Ureter (tissue), 1 donor: ENCODE data around the gene YEATS4. TPM values are rescaled to one million over a fixed set of nuclear protein-coding genes. Genes with fewer than 3 reads are reported as not detected.

Source experiments
- DNase-seq: peaks from one replicate; pipeline ENCODE4 v3.0.0-alpha.2; 2020; ENCODE audit warnings: low spot score
- total RNA-seq: library from RNA; stranded (reverse); gene quantifications from one replicate; pipeline ENCODE4 v1.2.4, GENCODE V29; 2023
- donor health status: DM: yes; HTN: yes; CAD: no.

Gene YEATS4
- total RNA-seq, 1 donor from 2014 or later, result 12.5 TPM

DNA sequence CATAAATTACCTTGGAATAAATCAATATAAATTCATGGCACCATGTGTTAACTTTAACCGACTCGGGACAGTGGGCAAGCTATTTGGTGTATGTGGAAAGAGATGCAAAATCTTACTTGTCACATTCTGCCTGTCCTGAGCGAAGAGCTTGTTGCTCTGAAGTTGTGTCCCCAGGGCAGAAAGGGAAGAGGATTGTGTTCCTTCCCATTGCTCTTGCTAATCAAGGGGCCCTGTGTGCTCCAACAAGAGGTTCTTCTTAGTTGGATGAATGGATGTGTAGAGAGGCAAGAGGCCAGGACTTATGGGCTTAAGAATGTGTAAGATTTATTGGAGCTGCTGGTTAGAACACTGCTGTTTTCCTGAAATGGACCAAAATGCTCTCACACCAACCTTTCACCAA, 74.1 kb downstream of the YEATS4 start:
- DNase-seq, result no peak

- no peak for DNase-seq
Measured at GRCh38 chr12:69435644-69436043, 76.1 kb downstream of the YEATS4 start.

- DNase-seq, result no peak
Measured at GRCh38 chr12:69437073-69437472, 77.5 kb downstream of the YEATS4 start.

GRCh38 chr12:69438539-69438938, 79.0 kb downstream of the YEATS4 start:
- DNase-seq, result no peak

- no peak for DNase-seq
Measured at GRCh38 chr12:69440016-69440415, 80.5 kb downstream of the YEATS4 start.

Other genes starting within 250 kb of the YEATS4 start
- 94.0 TPM for gene CPSF6, start 120.2 kb upstream of the YEATS4 start, total RNA-seq
- 28.5 TPM for gene LYZ, start 11.4 kb upstream of the YEATS4 start, total RNA-seq
- gene FRS2, start 110.6 kb downstream of the YEATS4 start, total RNA-seq, result 38.2 TPM
- 132 TPM for gene CCT2, start 225.7 kb downstream of the YEATS4 start, total RNA-seq